Thymus (tissue), 11 donors: ENCODE results near the gene LRWD1. TPM values are rescaled to one million over a fixed set of nuclear protein-coding genes. Genes with fewer than 3 reads are reported as not detected.
"Not testable (repeated sequence)": the region's sequence is repeated elsewhere in the genome, so short reads cannot be mapped to it uniquely, and the experiment has no call there.

Experiments used
- DNase-seq, 9 donors: peaks; one replicate each; pipeline ENCODE4 v3.0.0-alpha.2; 2013; ENCODE audit warnings: low spot score in 9 of 9, low read depth in 6 of 9, missing footprints in 1 of 9
- H3K27ac ChIP-seq, 2 donors: one replicate each; pipeline ENCODE4 v1.5.1; 2013; ENCODE audit warnings: control low read depth in 1 of 2, low read depth in 1 of 2, low read length in 1 of 2, mild to moderate bottlenecking in 1 of 2, moderate library complexity in 1 of 2
- H3K27me3 ChIP-seq, 2 donors: one replicate each; pipeline ENCODE4 v1.5.1; 2013; ENCODE audit warnings: low read length in 1 of 2; ENCODE audit not compliant: control insufficient read depth in 2 of 2, insufficient read depth in 1 of 2
- H3K36me3 ChIP-seq, 2 donors: one replicate each; pipeline ENCODE4 v1.5.1; 2013; ENCODE audit warnings: low read length in 1 of 2, mild to moderate bottlenecking in 1 of 2, moderate library complexity in 1 of 2; ENCODE audit not compliant: control insufficient read depth in 2 of 2, insufficient read depth in 2 of 2
- H3K4me1 ChIP-seq, 2 donors: one replicate each; pipeline ENCODE4 v1.5.1; 2013; ENCODE audit warnings: low read length in 2 of 2; ENCODE audit not compliant: control insufficient read depth in 2 of 2, insufficient read depth in 2 of 2
- H3K4me3 ChIP-seq, 2 donors: one replicate each; pipeline ENCODE4 v1.5.1; 2013; ENCODE audit warnings: low read length in 2 of 2, control low read depth in 1 of 2, mild to moderate bottlenecking in 1 of 2
- H3K9me3 ChIP-seq, 2 donors: one replicate each; pipeline ENCODE4 v1.5.1; 2013; ENCODE audit warnings: low read length in 1 of 2, mild to moderate bottlenecking in 1 of 2; ENCODE audit not compliant: control insufficient read depth in 2 of 2, insufficient read depth in 1 of 2
- WGBS: extraction: QIAGEN DNeasy Blood & Tissue Kit; methylation state at CpG from one replicate; pipeline ENCODE4 v1.1.7; 2013; 5-methylcytosine and 5-hydroxymethylcytosine counted together
- polyA plus RNA-seq: library from polyadenylated mRNA; stranded (reverse); fragments of 200-250 nt; gene quantifications from one replicate; pipeline ENCODE4 v1.2.3, GENCODE V29; 2013
- total RNA-seq: library from RNA; stranded (reverse); fragments of 120-200 nt; gene quantifications from one replicate; pipeline ENCODE4 v1.2.4, GENCODE V29; 2013
- donor health status: healthy.

The LRWD1 gene
- total and polyA plus RNA-seq, 2 donors: 16.2 to 19.9 TPM

- not testable (repeated sequence) for H3K4me3 ChIP-seq, DNase-seq, H3K4me1 ChIP-seq, H3K9me3 ChIP-seq, H3K27ac ChIP-seq, H3K36me3 ChIP-seq, H3K27me3 ChIP-seq
- WGBS: 98% methylated on average over 11 of the region's 16 CpGs
Observed at GRCh38 chr7:102498321-102498720, 33.5 kb downstream of the LRWD1 start.

- no CpG with 5 or more reads among the region's 12 CpGs for WGBS
- H3K27ac ChIP-seq, H3K4me1 ChIP-seq, H3K27me3 ChIP-seq, H3K36me3 ChIP-seq, DNase-seq, H3K9me3 ChIP-seq, H3K4me3 ChIP-seq: not testable (repeated sequence)
Observed at GRCh38 chr7:102503141-102503540, 38.4 kb downstream of the LRWD1 start.

- H3K27ac ChIP-seq, H3K27me3 ChIP-seq, H3K9me3 ChIP-seq, H3K4me1 ChIP-seq, H3K36me3 ChIP-seq, DNase-seq, H3K4me3 ChIP-seq: not testable (repeated sequence)
- 97% methylated on average over 5 of the region's 24 CpGs for WGBS
Observed at GRCh38 chr7:102505298-102506185, 40.8 kb downstream of the LRWD1 start.

GRCh38 chr7:102507410-102508088, 42.8 kb downstream of the LRWD1 start:
- not testable (repeated sequence) for H3K4me3 ChIP-seq, H3K4me1 ChIP-seq, DNase-seq, H3K36me3 ChIP-seq, H3K9me3 ChIP-seq, H3K27me3 ChIP-seq, H3K27ac ChIP-seq
- 74% methylated on average over 2 of the region's 8 CpGs for WGBS

GRCh38 chr7:102510575-102510974, 45.8 kb downstream of the LRWD1 start:
- not testable (repeated sequence) for DNase-seq, H3K36me3 ChIP-seq, H3K4me3 ChIP-seq, H3K9me3 ChIP-seq, H3K27ac ChIP-seq, H3K27me3 ChIP-seq
- 94% methylated on average over 5 of the region's 8 CpGs for WGBS
- H3K4me1 ChIP-seq: peaks cover 0 to 13% of the 10 kb centered on the region in 2 donors

GRCh38 chr7:102511860-102512522, 47.2 kb downstream of the LRWD1 start:
- not testable (repeated sequence) for H3K9me3 ChIP-seq, H3K27me3 ChIP-seq, H3K27ac ChIP-seq, DNase-seq, H3K36me3 ChIP-seq, H3K4me3 ChIP-seq
- WGBS: no CpG with 5 or more reads among the region's 30 CpGs
- H3K4me1 ChIP-seq: peaks cover 0 to 13% of the 10 kb centered on the region in 2 donors

- H3K27me3 ChIP-seq, H3K9me3 ChIP-seq, H3K4me3 ChIP-seq, H3K4me1 ChIP-seq, H3K36me3 ChIP-seq: not testable (repeated sequence)
- DNase-seq: peak; percentile 44 to 87 (median 80)
- H3K27ac ChIP-seq: peak overlapping the region; percentile 61 to 85
- WGBS: 51% methylated on average over 5 of the region's 5 CpGs
Observed at GRCh38 chr7:102512642-102513221, 47.9 kb downstream of the LRWD1 start.

GRCh38 chr7:102514881-102515721, 50.3 kb downstream of the LRWD1 start:
- H3K4me3 ChIP-seq, H3K27ac ChIP-seq, H3K36me3 ChIP-seq, H3K9me3 ChIP-seq, H3K27me3 ChIP-seq, DNase-seq, H3K4me1 ChIP-seq: not testable (repeated sequence)
- WGBS: 35% methylated on average over 3 of the region's 15 CpGs
